Kidney (tissue), 14 donors: ENCODE data around the gene BRCA2. TPM values are rescaled to one million over a fixed set of nuclear protein-coding genes. Genes with fewer than 3 reads are reported as not detected.

ENCODE experiments used
- DNase-seq, 5 donors: peaks; one replicate each; pipeline ENCODE4 v3.0.0-alpha.2; 2013 to 2020
- FAIRE-seq: peaks from 2 replicates; lab custom pipeline; 2012; peaks lifted over from hg19 to GRCh38; lab: Jason Lieb, UNC
- H3K27ac ChIP-seq, 2 donors: one replicate each; pipeline ENCODE4 v1.7.0; 2013; ENCODE audit warnings: low read depth in 2 of 2, low read length in 2 of 2, inconsistent platforms in 1 of 2
- H3K27me3 ChIP-seq: one replicate; pipeline ENCODE4 v1.7.1; 2013; ENCODE audit warnings: low read length, inconsistent platforms; ENCODE audit not compliant: control insufficient read depth, insufficient read depth
- H3K36me3 ChIP-seq, 3 donors: one replicate each; pipeline versions ENCODE4 v1.7.0 to v1.7.1; 2013; ENCODE audit warnings: low read length in 3 of 3, control low read depth in 1 of 3, inconsistent platforms in 1 of 3; ENCODE audit not compliant: insufficient read depth in 3 of 3, control insufficient read depth in 2 of 3
- H3K4me1 ChIP-seq, 3 donors: one replicate each; pipeline versions ENCODE4 v1.7.0 to v1.7.1; 2013; ENCODE audit warnings: low read length in 3 of 3, inconsistent platforms in 1 of 3, low read depth in 1 of 3; ENCODE audit not compliant: control insufficient read depth in 2 of 3, insufficient read depth in 2 of 3
- H3K4me3 ChIP-seq, 3 donors: one replicate each; pipeline versions ENCODE4 v1.7.0 to v1.8.1; 2013; ENCODE audit warnings: low read length in 3 of 3, control low read depth in 1 of 3, inconsistent platforms in 1 of 3
- H3K9ac ChIP-seq, 3 donors: one replicate each; pipeline versions ENCODE4 v1.7.0 to v1.7.1; 2013; ENCODE audit warnings: low read length in 3 of 3, control low read depth in 1 of 3, inconsistent platforms in 1 of 3
- H3K9me3 ChIP-seq, 3 donors: one replicate each; pipeline versions ENCODE4 v1.7.0 to v1.7.1; 2013; ENCODE audit warnings: low read length in 3 of 3, control low read depth in 1 of 3, inconsistent platforms in 1 of 3; ENCODE audit not compliant: control insufficient read depth in 2 of 3, insufficient read depth in 1 of 3
- CTCF ChIP-seq: IDR thresholded peaks from 3 replicates; pipeline ENCODE4 v1.5.1; 2012; ENCODE audit warnings: mild to moderate bottlenecking, moderate library complexity, borderline replicate concordance; ENCODE audit not compliant: insufficient read depth; ENCODE audit errors: extremely low read depth
- intact Hi-C: fragments of 100-400 bp; cut with DNase I; formaldehyde crosslinking; loops from one replicate; pipeline ENCODE4 v1.11.1; 2022
- polyA plus RNA-seq: library from polyadenylated mRNA; stranded (reverse); fragments of 350-450 nt; fragmentation: Illumina TruSeq; extraction: RNeasy Lipid Tissue Mini Kit (QIAGEN cat#74804); gene quantifications from one replicate; pipeline ENCODE4 v1.2.3, GENCODE V29; 2014; ENCODE audit warnings: low read depth, low replicate concordance; ENCODE audit not compliant: insufficient read depth
- total RNA-seq: library from RNA; stranded (reverse); fragmentation: NEBNext Ultra II Directional; extraction: Animal tissue kit (Norgen Biotek cat#: 25700); gene quantifications from one replicate; pipeline ENCODE4 v1.2.1, GENCODE V29; 2021
- donor health status: control.
- donor health status: control.
- donor health status: control.
- donor health status: control.
- donor health status: control.
- donor health status: DM: yes; HTN: yes; CAD: no.
- donor health status: Normal renal cell carcinoma (clear cell type).

Gene BRCA2
- total and polyA plus RNA-seq, 2 donors from 2014 or later = 0.02 to 2.0 TPM

GRCh38 chr13:32310134-32310706, 5.1 kb upstream of the BRCA2 start:
- H3K36me3 ChIP-seq = no peaks in the 10 kb centered on the region
- peak in 3 of 5 donors; percentile 24 to 78 (median 70) for DNase-seq
- H3K4me1 ChIP-seq = no peaks in the 10 kb centered on the region
- TF ChIP-seq CTCF = peak; percentile 78
- FAIRE-seq = peak; percentile 84
- no peak overlapping the region for H3K27ac ChIP-seq
- intact Hi-C loops = no loop called here
- no peaks in the 10 kb centered on the region for H3K9me3 ChIP-seq
- peak overlapping the region in 2 of 3 donors; percentile 21 to 51 for H3K4me3 ChIP-seq
- H3K9ac ChIP-seq = peak overlapping the region in 2 of 3 donors; percentile 35 to 41
- H3K27me3 ChIP-seq = no peaks in the 10 kb centered on the region

GRCh38 chr13:32311188-32311897, 4.0 kb upstream of the BRCA2 start:
- TF ChIP-seq CTCF = no peak
- intact Hi-C loops = no loop called here
- H3K36me3 ChIP-seq = no peaks in the 10 kb centered on the region
- H3K9ac ChIP-seq = no peak overlapping the region
- FAIRE-seq (no peak), DNase-seq (peak in 1 of 5 donors; percentile 70)
- H3K27ac ChIP-seq = no peak overlapping the region
- no peak overlapping the region for H3K4me3 ChIP-seq
- no peaks in the 10 kb centered on the region for H3K27me3 ChIP-seq
- no peaks in the 10 kb centered on the region for H3K9me3 ChIP-seq
- peaks cover 0 to 2% (median 0%) of the 10 kb centered on the region in 3 donors for H3K4me1 ChIP-seq

GRCh38 chr13:32314271-32315237, 754 bp upstream of the BRCA2 start:
- H3K27me3 ChIP-seq = no peaks in the 10 kb centered on the region
- peak overlapping the region; percentile 64 to 98 (median 98) for H3K9ac ChIP-seq
- H3K9me3 ChIP-seq = no peaks in the 10 kb centered on the region
- peak overlapping the region; percentile 72 to 98 (median 92) for H3K4me3 ChIP-seq
- intact Hi-C loops = no loop called here
- peak overlapping the region; percentile 96 to 98 for H3K27ac ChIP-seq
- FAIRE-seq (no peak), DNase-seq (peak in 3 of 5 donors; percentile 71 to 81 (median 75))
- no peak for TF ChIP-seq CTCF
- peaks cover 0 to 2% (median 0%) of the 10 kb centered on the region in 3 donors for H3K4me1 ChIP-seq
- H3K36me3 ChIP-seq = no peaks in the 10 kb centered on the region
